HG02623 (cell line): ENCODE measurements around the gene MEF2C.
"Not testable (repeated sequence)": the region's sequence is repeated elsewhere in the genome, so short reads cannot be mapped to it uniquely, and the experiment has no call there.

ENCODE experiments used
- ATAC-seq: cut with Tn5 transposase; IDR thresholded peaks from one replicate; pipeline ENCODE4 v1.9.1; 2021; ENCODE audit warnings: moderate library complexity; ENCODE audit not compliant: unreplicated experiment

The MEF2C gene

DNA sequence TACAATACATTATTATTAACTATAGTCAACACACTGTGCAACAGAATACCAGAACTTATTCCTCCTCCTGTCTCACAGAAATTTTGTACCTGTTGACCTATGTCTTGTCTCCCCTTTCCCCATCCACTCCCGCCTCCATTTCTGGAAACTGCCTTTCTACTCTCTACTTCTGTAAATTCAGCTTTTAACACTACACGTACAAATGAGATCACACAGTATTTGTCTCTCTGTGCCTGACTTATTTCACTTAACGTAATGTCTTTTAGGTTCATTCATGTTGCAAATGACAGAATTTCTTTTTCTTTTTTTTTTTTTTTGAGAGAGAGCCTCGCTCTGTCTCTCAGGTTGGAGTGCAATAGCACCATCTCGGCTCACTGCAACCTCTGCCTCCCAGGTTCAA is 19.5 kb downstream of the MEF2C start:
- ATAC-seq = no peak

DNA sequence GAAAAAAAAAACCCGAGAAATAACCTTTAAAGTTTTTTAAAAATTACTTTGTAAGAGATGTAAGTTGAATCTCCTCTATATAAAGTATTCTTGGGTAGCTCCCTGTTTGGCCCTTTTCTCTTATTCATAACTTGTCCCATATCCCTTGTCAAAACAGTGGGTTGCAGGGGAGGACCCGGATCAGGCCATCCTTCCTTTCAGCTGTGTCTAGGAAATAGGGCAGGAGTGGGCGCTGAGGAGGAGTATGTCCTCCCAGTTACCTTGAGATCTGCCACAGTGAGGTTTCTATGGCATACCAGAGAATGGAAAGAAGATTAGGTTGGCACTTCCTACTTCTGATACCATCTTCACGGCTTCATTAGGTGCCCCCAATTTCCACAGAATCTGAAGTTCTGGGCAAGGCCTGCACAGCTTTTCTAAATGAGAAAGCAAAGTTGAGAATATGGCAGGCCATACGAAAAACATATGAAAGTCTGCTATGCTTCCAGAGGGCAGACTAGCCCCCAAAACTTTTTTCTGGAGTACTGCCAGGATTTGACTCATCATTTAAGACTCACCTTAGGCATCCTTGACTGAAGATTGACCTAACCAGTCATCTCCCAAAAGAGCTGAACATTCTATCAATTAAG is 20.3 kb downstream of the MEF2C start:
- ATAC-seq = no peak

GRCh38 chr5:88861231-88861630 is 21.8 kb downstream of the MEF2C start:
- no peak for ATAC-seq

GRCh38 chr5:88860501-88860900 is 22.5 kb downstream of the MEF2C start:
- ATAC-seq = no peak

- no peak for ATAC-seq
Observed at GRCh38 chr5:88858392-88858791, 24.6 kb downstream of the MEF2C start.

DNA sequence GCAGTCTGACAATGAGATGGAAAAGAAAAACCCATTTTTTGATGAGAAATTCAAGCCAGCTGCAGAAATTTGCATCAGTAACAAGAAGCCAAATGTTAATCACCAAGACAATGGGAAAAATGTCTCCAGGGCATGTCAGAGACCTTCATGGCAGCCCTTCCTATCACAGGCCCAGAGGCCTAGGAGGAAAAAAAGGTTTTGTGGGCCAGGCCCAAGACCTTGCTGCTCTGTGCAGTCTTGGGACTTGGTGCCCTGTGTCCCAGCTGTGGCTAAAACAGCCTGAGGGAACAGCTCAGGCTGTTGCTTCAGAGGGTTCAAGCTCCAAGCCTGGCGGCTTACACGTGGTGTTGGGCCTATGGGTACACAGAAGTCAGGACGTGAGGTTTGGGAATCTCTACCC is 26.6 kb downstream of the MEF2C start:
- not testable (repeated sequence) for ATAC-seq

GRCh38 chr5:88854769-88855168 is 28.2 kb downstream of the MEF2C start:
- ATAC-seq = no peak

- no peak for ATAC-seq
Observed at GRCh38 chr5:88847420-88847819, 35.6 kb downstream of the MEF2C start.

GRCh38 chr5:88846434-88846833 is 36.5 kb downstream of the MEF2C start:
- no peak for ATAC-seq

DNA sequence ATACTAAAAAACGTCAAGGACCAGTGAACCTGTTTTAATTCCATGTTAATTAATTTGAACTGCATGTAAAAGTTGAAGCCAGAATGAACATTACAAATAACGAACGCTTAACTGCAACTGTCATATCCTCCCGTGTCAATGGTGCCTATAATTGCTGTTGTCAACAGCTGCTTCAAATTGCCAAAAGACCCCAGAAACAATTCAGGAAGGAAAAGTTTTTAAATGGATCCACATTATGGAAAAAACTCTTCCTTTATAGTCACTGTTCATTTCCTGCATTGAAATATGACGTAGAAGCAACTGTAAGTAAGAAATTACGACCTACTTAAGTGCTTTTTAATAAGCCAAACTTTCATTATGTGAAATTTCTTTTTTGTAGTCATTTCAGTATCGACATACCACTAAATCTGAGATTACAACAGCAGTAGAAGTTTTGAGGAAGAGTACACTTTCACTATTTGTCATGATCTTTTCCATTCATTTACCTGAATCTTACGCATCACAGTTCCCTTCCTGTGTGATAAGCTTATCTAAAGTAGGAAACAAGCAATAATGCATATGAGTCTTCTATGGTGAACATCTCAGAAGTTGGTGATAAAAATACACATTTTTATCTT is 37.8 kb downstream of the MEF2C start:
- ATAC-seq = peak; percentile 78

DNA sequence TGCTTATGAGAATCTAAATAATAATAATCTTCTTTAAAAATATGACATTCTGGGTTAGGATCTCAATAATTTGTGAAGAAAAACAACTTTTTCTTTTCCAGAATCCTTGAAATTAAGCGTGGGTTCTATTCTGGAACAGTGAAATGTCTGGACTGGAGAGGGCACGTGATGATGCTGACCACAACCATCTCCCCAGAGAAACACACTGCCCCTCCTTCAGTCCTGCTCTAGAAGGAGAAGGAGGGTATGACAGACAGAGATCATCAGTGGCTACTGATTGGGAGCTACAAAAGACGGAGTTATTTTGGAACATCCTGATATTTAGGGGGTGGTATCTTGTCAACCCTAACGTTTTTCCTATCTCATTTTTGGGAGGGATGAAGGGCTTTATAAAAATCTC is 40.2 kb downstream of the MEF2C start:
- ATAC-seq = no peak

GRCh38 chr5:88841212-88841611 is 41.8 kb downstream of the MEF2C start:
- ATAC-seq = no peak

DNA sequence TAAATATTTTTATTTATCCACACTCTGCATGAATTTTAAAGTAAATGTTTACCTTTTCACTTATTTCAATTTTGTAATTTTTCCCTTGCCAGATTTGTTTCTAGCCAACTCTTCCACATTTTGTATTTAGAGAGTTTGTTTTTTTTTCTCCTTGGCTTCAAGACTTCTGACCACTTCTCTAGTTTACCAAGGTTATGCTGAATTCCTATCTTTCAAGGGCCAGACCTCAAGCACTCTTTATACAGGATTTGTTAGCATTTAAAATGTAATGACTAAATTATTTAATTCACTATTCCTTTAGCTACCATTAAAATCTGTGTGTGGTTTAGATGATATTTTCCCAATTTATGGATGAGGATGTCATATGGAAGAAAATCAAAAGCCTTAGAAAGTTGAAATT is 42.5 kb downstream of the MEF2C start:
- ATAC-seq = no peak

- ATAC-seq = no peak
Observed at GRCh38 chr5:88839238-88839637, 43.7 kb downstream of the MEF2C start.

DNA sequence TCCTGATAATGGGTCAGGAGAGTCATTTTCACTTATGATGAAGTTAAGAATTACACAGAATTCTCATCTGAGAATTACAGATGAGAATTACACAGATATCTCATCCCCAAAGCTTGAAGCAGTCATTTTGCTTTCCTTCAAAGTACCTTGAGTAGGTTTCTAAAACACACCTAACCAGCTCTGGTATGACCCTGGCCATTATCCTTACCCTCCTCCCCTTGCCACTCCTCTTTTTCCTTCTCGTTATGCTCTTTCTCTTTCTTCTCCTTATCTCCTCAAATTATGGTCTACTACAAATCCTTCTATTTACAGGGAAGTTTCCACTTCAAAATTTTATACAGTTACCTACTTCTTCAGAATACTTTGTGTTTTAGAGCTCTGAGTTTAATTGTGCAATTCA is 44.5 kb downstream of the MEF2C start:
- no peak for ATAC-seq

GRCh38 chr5:88837817-88838216 is 45.2 kb downstream of the MEF2C start:
- ATAC-seq = no peak

- ATAC-seq = no peak
Observed at GRCh38 chr5:88837222-88837621, 45.8 kb downstream of the MEF2C start.

DNA sequence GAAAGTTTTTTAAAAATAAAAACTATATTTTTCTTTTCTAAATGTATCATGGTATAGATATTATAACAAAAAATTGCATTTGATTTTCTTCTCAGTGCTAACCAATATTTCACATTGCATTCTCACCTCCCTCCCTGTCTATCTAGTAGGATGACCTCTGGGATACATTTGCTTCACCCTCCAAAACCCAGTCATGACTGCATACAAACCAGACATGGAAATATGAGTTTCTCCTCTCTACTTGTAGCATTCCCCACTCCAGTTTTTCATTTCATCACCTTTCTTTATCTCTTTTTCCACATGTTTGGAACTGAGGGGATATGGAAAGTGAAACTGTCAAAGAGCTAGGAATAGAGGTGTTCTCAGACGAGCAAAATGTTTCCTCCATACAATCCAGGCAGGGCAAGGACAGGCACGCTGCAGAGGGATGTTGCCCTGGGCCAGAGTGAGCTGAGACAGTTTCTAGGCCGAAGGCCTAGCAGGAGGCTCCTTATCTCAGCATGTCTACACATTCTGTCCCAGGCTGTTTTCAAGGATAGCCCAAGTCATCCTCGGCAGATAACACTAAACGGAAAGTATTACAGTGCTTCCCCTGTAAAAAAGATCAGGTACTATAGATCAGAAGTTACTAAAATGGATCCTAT is 46.7 kb downstream of the MEF2C start:
- ATAC-seq = no peak

DNA sequence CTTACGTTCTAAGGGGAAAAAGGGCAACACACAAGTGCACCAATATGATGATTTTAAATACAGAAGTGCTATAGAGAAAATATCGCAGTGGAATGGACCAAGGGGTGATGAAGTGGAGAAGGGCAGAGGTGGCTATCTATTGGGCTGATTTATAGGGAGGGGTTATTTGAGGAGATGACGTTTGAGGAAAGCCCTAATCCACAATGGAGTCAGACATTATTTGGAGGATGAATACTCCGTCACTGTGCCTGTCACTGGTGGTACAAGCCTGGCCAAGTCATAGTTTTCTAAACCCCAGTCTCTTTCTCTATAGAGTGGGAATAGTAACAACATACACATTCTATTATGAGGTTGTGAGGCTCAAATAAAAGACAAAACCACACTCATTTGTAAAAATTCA is 48.5 kb downstream of the MEF2C start:
- ATAC-seq = no peak

- ATAC-seq = no peak
Observed at GRCh38 chr5:88834131-88834462, 48.9 kb downstream of the MEF2C start.

DNA sequence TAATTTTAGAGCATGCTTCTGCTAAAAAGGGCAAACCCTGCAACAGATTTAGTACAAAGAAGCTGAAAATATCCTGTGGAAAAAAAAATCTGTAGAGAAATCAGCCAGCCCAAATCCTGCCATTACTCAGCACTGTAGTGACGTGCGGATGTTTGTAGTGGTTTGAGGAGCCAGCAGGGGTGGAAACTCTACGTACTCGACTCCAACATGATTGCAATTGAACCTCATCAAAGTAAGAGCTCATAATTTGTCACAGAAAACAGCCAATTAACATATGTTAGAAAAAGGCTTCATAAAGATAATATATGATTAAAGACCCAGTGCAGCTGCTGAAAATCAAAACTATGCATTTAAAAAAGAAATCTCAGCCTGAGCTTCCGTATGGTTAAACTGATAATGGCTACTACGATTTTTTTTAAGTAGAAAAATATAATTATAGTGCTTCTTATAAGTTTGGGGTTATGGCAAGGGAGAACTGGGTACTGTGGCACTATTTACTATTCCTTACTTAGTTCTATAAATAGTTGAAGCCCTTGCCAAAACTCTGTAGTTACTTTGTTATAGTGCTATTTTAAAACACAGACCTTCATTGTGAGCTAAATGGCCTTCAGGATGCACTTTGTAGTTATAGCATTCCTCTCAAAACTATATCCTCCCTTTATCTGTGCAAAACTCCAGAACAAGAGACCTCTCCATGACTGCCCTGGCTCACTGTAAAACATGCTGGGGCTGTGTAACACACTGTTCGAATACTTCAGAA is 49.4 kb downstream of the MEF2C start:
- ATAC-seq = peak; percentile 55

- ATAC-seq = no peak
Observed at GRCh38 chr5:88831816-88832215, 51.2 kb downstream of the MEF2C start.
